Measurements from ENCODE around the gene SSC4D. TPM values are rescaled to one million over a fixed set of nuclear protein-coding genes. Genes with fewer than 3 reads are reported as not detected.
A peak's percentile ranks its signal among the peaks of the same experiment; 100 is the strongest.
"Not testable (repeated sequence)": the region's sequence is repeated elsewhere in the genome, so short reads cannot be mapped to it uniquely, and the experiment has no call there.

Gene SSC4D
- total RNA-seq, 2 experiments from 2014 or later = 0.44 TPM; not detected in 1

GRCh38 chr7:76368190-76368589, 41.3 kb downstream of the SSC4D start:
- intact Hi-C loops (cut with micrococcal nuclease; ENCODE audit: unreplicated experiment) = no loop called here
- H3K4me1 ChIP-seq (ENCODE audit: insufficient read depth, low read length, poor library complexity, severe bottlenecking) = peaks cover 14% of the 10 kb centered on the region
- H3K79me2 ChIP-seq (ENCODE audit: insufficient read depth, low read depth, low read length) = no peaks in the 10 kb centered on the region
- H3K4me3 ChIP-seq (ENCODE audit: low read depth, low read length, poor library complexity, severe bottlenecking) = no peak overlapping the region
- no peak overlapping the region for H3K4me2 ChIP-seq (ENCODE audit: low read length)
- H3K36me3 ChIP-seq (ENCODE audit: insufficient read depth, low read length) = no peaks in the 10 kb centered on the region
- no peak for TF ChIP-seq CTCF (conservative IDR thresholded peaks at IDR 0.05; ENCODE audit: low read length)
- no peak for TF ChIP-seq EZH2phosphoT487 (IDR thresholded peaks at IDR 0.05; ENCODE audit: borderline replicate concordance, low read depth, low read length)
- H4K20me1 ChIP-seq (ENCODE audit: insufficient read depth, low read length) = no peaks in the 10 kb centered on the region
- ChIA-PET CTCF (ENCODE audit: unreplicated experiment) (no interaction called here), POLR2A (no interaction called here)
- BruUV-seq (replicated peaks) = no TSS peak
- DNase-seq (ENCODE audit: low spot score) = no peak
- H2AFZ ChIP-seq (ENCODE audit: low read length) = no peak overlapping the region
- H3K9me2 ChIP-seq (ENCODE audit: insufficient read depth, low read length) = no peaks in the 10 kb centered on the region
- H3K9me3 ChIP-seq (ENCODE audit: low read length) = no peaks in the 10 kb centered on the region
- no peak overlapping the region for H3K27ac ChIP-seq (ENCODE audit: low read depth, low read length, poor library complexity, severe bottlenecking)

- ChIA-PET POLR2A (interaction anchor here (0.6 to 1.1 kb wide), 3 partner anchors 11 to 238 kb away, joined by 4 to 5 read pairs (median 4); no protein-coding TSS in a partner anchor), CTCF (ENCODE audit: unreplicated experiment) (interaction anchor here (0.6 kb wide), 2 partner anchors 8 to 39 kb away, joined by 3 read pairs; no protein-coding TSS in a partner anchor)
- no TSS peak for BruUV-seq (replicated peaks)
- no peaks in the 10 kb centered on the region for H4K20me1 ChIP-seq (ENCODE audit: insufficient read depth, low read length)
- H3K4me3 ChIP-seq (ENCODE audit: low read depth, low read length, poor library complexity, severe bottlenecking) = no peak overlapping the region
- H3K9me2 ChIP-seq (ENCODE audit: insufficient read depth, low read length) = no peaks in the 10 kb centered on the region
- no peaks in the 10 kb centered on the region for H3K36me3 ChIP-seq (ENCODE audit: insufficient read depth, low read length)
- H3K4me1 ChIP-seq (ENCODE audit: insufficient read depth, low read length, poor library complexity, severe bottlenecking) = peaks cover 20% of the 10 kb centered on the region
- no peaks in the 10 kb centered on the region for H3K79me2 ChIP-seq (ENCODE audit: insufficient read depth, low read depth, low read length)
- no peak for DNase-seq (ENCODE audit: low spot score)
- no peak for TF ChIP-seq CTCF (conservative IDR thresholded peaks at IDR 0.05; ENCODE audit: low read length)
- no peak for TF ChIP-seq EZH2phosphoT487 (IDR thresholded peaks at IDR 0.05; ENCODE audit: borderline replicate concordance, low read depth, low read length)
- peak overlapping the region; percentile 51 for H3K4me2 ChIP-seq (ENCODE audit: low read length)
- H3K27ac ChIP-seq (ENCODE audit: low read depth, low read length, poor library complexity, severe bottlenecking) = no peak overlapping the region
- no peaks in the 10 kb centered on the region for H3K9me3 ChIP-seq (ENCODE audit: low read length)
- intact Hi-C loops (cut with micrococcal nuclease; ENCODE audit: unreplicated experiment) = no loop called here
- H2AFZ ChIP-seq (ENCODE audit: low read length) = peak overlapping the region; percentile 77
These were observed 45.3 kb downstream of the SSC4D start for GRCh38 chr7:76364198-76364584.

- DNase-seq (ENCODE audit: low spot score); H3K79me2 ChIP-seq (ENCODE audit: insufficient read depth, low read depth, low read length); H3K9me2 ChIP-seq (ENCODE audit: insufficient read depth, low read length); H3K36me3 ChIP-seq (ENCODE audit: insufficient read depth, low read length); BruUV-seq (replicated peaks); H3K4me3 ChIP-seq (ENCODE audit: low read depth, low read length, poor library complexity, severe bottlenecking); CTCF ChIA-PET (ENCODE audit: unreplicated experiment); H3K9me3 ChIP-seq (ENCODE audit: low read length); H3K27ac ChIP-seq (ENCODE audit: low read depth, low read length, poor library complexity, severe bottlenecking); H4K20me1 ChIP-seq (ENCODE audit: insufficient read depth, low read length); intact Hi-C loops (cut with micrococcal nuclease; ENCODE audit: unreplicated experiment): not testable (repeated sequence)
- peak overlapping the region; percentile 51; the same call in 1 of the 2 replicates for H3K4me2 ChIP-seq (ENCODE audit: low read length)
- peaks cover 20% of the 10 kb centered on the region for H3K4me1 ChIP-seq (ENCODE audit: insufficient read depth, low read length, poor library complexity, severe bottlenecking)
- peak overlapping the region; percentile 77; the same call in 1 of the 2 replicates for H2AFZ ChIP-seq (ENCODE audit: low read length)
- POLR2A ChIA-PET = interaction anchor here (1.1 kb wide), 1 partner anchor 50 kb away, joined by 4 read pairs; no protein-coding TSS in a partner anchor
These were observed 45.7 kb downstream of the SSC4D start for GRCh38 chr7:76363754-76364153.
